SK-N-MC (cell line): ENCODE data around the gene VSIG4.
A peak's percentile ranks its signal among the peaks of the same experiment; 100 is the strongest.

Experiments used
- DNase-seq: peaks from one replicate; pipeline ENCODE4 v3.0.0-alpha.2; 2011; ENCODE audit warnings: low read depth, low spot score
- H3K27ac ChIP-seq: fragments of 200-600 bp; sonication (generic); 2 replicates; pipeline ENCODE4 v1.5.1; 2016; ENCODE audit warnings: mixed run types
- H3K36me3 ChIP-seq: fragments of 200-600 bp; sonication (generic); 2 replicates; pipeline ENCODE4 v1.6.1; 2017; ENCODE audit warnings: antibody characterized with exemption, low read length, mixed read lengths; ENCODE audit not compliant: insufficient read depth
- H3K4me3 ChIP-seq: fragments of 200-600 bp; sonication (generic); 2 replicates; pipeline ENCODE4 v1.5.1; 2016
- H3K9ac ChIP-seq: fragments of 200-600 bp; sonication (generic); 2 replicates; pipeline ENCODE4 v1.8.0; 2017; ENCODE audit warnings: mixed run types, mixed read lengths; ENCODE audit not compliant: insufficient read length
- H3K9me3 ChIP-seq: fragments of 200-600 bp; sonication (generic); 2 replicates; pipeline ENCODE4 v1.6.1; 2017; ENCODE audit warnings: low read depth, mild to moderate bottlenecking, antibody characterized with exemption, low read length, moderate library complexity, mixed read lengths
- EZH2 ChIP-seq: fragments of 200-600 bp; sonication (generic); IDR thresholded peaks from one replicate; pipeline ENCODE4 v1.6.1; 2017; ENCODE audit warnings: antibody characterized with exemption
- FOXP2 ChIP-seq: optimal IDR thresholded peaks from 2 replicates; pipeline ENCODE3; 2011; ENCODE audit warnings: mild to moderate bottlenecking, moderate library complexity; ENCODE audit not compliant: insufficient read depth; ENCODE audit errors: extremely low read length, control extremely low read depth
- POLR2AphosphoS5 ChIP-seq: IDR thresholded peaks from 2 replicates; pipeline ENCODE4 v1.6.1; 2012; ENCODE audit warnings: mild to moderate bottlenecking, low read depth, low read length, borderline replicate concordance

The VSIG4 gene

GRCh38 chrX:66008328-66008970 is 31.4 kb downstream of the VSIG4 start:
- no peak for DNase-seq
- Histone ChIP-seq H3K27ac (no peak overlapping the region), H3K9ac (no peak overlapping the region), H3K9me3 (no peaks in the 10 kb centered on the region), H3K36me3 (no peaks in the 10 kb centered on the region), H3K4me3 (no peak overlapping the region)
- TF ChIP-seq FOXP2 (no peak), EZH2 (no peak), POLR2AphosphoS5 (no peak)

- no peak for TF ChIP-seq FOXP2
- no peak for TF ChIP-seq EZH2
- no peak for TF ChIP-seq POLR2AphosphoS5
- no peak for DNase-seq
- Histone ChIP-seq H3K4me3 (no peak overlapping the region), H3K9ac (no peak overlapping the region), H3K9me3 (no peaks in the 10 kb centered on the region), H3K27ac (no peak overlapping the region), H3K36me3 (no peaks in the 10 kb centered on the region)
Measured at GRCh38 chrX:66007851-66008250, 32.0 kb downstream of the VSIG4 start.

GRCh38 chrX:66005830-66006449 is 33.9 kb downstream of the VSIG4 start:
- no peak overlapping the region for H3K27ac ChIP-seq
- no peak overlapping the region for H3K9ac ChIP-seq
- no peaks in the 10 kb centered on the region for H3K9me3 ChIP-seq
- no peak for TF ChIP-seq FOXP2
- TF ChIP-seq EZH2: no peak
- TF ChIP-seq POLR2AphosphoS5: no peak
- no peaks in the 10 kb centered on the region for H3K36me3 ChIP-seq
- no peak for DNase-seq
- no peak overlapping the region for H3K4me3 ChIP-seq

GRCh38 chrX:66004928-66005829 is 34.7 kb downstream of the VSIG4 start:
- no peaks in the 10 kb centered on the region for H3K36me3 ChIP-seq
- TF ChIP-seq POLR2AphosphoS5 (no peak), EZH2 (no peak), FOXP2 (no peak)
- H3K9ac ChIP-seq: no peak overlapping the region
- H3K27ac ChIP-seq: no peak overlapping the region
- H3K9me3 ChIP-seq: no peaks in the 10 kb centered on the region
- DNase-seq: peak; percentile 16
- no peak overlapping the region for H3K4me3 ChIP-seq

GRCh38 chrX:66002824-66003680 is 36.8 kb downstream of the VSIG4 start:
- no peak overlapping the region for H3K4me3 ChIP-seq
- H3K9me3 ChIP-seq: no peaks in the 10 kb centered on the region
- no peak for DNase-seq
- TF ChIP-seq EZH2 (no peak), FOXP2 (no peak), POLR2AphosphoS5 (no peak)
- no peak overlapping the region for H3K27ac ChIP-seq
- no peak overlapping the region for H3K9ac ChIP-seq
- H3K36me3 ChIP-seq: no peaks in the 10 kb centered on the region

- Histone ChIP-seq H3K36me3 (no peaks in the 10 kb centered on the region), H3K9ac (no peak overlapping the region), H3K9me3 (no peaks in the 10 kb centered on the region), H3K27ac (no peak overlapping the region), H3K4me3 (no peak overlapping the region)
- DNase-seq: no peak
- no peak for TF ChIP-seq FOXP2
- TF ChIP-seq POLR2AphosphoS5: no peak
- no peak for TF ChIP-seq EZH2
Measured at GRCh38 chrX:66001596-66001995, 38.3 kb downstream of the VSIG4 start.

GRCh38 chrX:66000628-66001272 is 39.1 kb downstream of the VSIG4 start:
- Histone ChIP-seq H3K27ac (no peak overlapping the region), H3K9ac (no peak overlapping the region), H3K36me3 (no peaks in the 10 kb centered on the region), H3K9me3 (no peaks in the 10 kb centered on the region), H3K4me3 (no peak overlapping the region)
- no peak for TF ChIP-seq FOXP2
- no peak for TF ChIP-seq POLR2AphosphoS5
- no peak for TF ChIP-seq EZH2
- no peak for DNase-seq

- TF ChIP-seq FOXP2: no peak
- no peak for TF ChIP-seq EZH2
- TF ChIP-seq POLR2AphosphoS5: no peak
- Histone ChIP-seq H3K27ac (no peak overlapping the region), H3K9me3 (no peaks in the 10 kb centered on the region), H3K36me3 (no peaks in the 10 kb centered on the region), H3K4me3 (no peak overlapping the region), H3K9ac (no peak overlapping the region)
- no peak for DNase-seq
Measured at GRCh38 chrX:66000178-66000577, 39.7 kb downstream of the VSIG4 start.
